Sigmoid colon (tissue), 4 donors: Measurements from ENCODE around the gene IPPK.

Experiments used
- POLR2AphosphoS5 ChIP-seq, 4 donors: sonication (generic); formaldehyde crosslinking; IDR thresholded peaks; one replicate each; pipeline ENCODE4 v1.6.1; 2017; ENCODE audit warnings: antibody characterized with exemption in 4 of 4
- TF ChIP-seq, protein P1 (sequence below), 4 experiments: fragments of 450-650 bp in 3 of 4; fragments of 200-600 bp in 1 of 4; IDR thresholded peaks; one replicate each; pipeline ENCODE4 v1.5.1; 2016 to 2019; ENCODE audit warnings: antibody characterized with exemption in 4 of 4, mild to moderate bottlenecking in 3 of 4, moderate library complexity in 2 of 4

DNA sequence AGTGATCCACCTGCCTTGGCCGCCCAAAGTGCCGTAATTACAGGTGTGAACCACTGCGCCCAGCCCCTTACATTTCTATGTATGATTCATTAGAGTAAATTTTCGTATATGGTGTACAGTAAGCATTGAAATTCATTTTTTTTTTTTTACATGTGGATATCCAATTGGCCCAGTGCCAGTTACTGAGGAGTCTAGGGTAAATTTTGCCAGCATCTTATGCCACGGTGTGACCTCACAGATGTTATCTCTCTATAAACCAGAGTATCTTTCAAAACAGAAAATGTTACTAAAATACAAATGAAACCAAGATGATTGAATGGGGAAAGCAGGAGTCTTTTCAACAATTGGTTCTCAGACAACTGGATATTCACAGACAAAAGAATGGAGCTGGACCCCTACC lies 64.7 kb downstream of the IPPK start:
- no peak for TF ChIP-seq POLR2AphosphoS5 (IDR thresholded peaks at IDR 0.05)
- TF ChIP-seq, protein P1, sequence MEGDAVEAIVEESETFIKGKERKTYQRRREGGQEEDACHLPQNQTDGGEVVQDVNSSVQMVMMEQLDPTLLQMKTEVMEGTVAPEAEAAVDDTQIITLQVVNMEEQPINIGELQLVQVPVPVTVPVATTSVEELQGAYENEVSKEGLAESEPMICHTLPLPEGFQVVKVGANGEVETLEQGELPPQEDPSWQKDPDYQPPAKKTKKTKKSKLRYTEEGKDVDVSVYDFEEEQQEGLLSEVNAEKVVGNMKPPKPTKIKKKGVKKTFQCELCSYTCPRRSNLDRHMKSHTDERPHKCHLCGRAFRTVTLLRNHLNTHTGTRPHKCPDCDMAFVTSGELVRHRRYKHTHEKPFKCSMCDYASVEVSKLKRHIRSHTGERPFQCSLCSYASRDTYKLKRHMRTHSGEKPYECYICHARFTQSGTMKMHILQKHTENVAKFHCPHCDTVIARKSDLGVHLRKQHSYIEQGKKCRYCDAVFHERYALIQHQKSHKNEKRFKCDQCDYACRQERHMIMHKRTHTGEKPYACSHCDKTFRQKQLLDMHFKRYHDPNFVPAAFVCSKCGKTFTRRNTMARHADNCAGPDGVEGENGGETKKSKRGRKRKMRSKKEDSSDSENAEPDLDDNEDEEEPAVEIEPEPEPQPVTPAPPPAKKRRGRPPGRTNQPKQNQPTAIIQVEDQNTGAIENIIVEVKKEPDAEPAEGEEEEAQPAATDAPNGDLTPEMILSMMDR (IDR thresholded peaks at IDR 0.05), result no peak
